HG03439 (cell line): ENCODE data around the gene CYP8B1.

Source experiments
- ATAC-seq: cut with Tn5 transposase; IDR thresholded peaks from one replicate; pipeline ENCODE4 v1.9.1; 2021; ENCODE audit warnings: mild to moderate bottlenecking, moderate library complexity; ENCODE audit not compliant: unreplicated experiment

Gene CYP8B1

GRCh38 chr3:42853739-42854302, 21.9 kb downstream of the CYP8B1 start:
- no peak for ATAC-seq

- no peak for ATAC-seq
These were observed 22.6 kb downstream of the CYP8B1 start for GRCh38 chr3:42853056-42853455.

GRCh38 chr3:42852441-42852840, 23.2 kb downstream of the CYP8B1 start:
- ATAC-seq: no peak

DNA sequence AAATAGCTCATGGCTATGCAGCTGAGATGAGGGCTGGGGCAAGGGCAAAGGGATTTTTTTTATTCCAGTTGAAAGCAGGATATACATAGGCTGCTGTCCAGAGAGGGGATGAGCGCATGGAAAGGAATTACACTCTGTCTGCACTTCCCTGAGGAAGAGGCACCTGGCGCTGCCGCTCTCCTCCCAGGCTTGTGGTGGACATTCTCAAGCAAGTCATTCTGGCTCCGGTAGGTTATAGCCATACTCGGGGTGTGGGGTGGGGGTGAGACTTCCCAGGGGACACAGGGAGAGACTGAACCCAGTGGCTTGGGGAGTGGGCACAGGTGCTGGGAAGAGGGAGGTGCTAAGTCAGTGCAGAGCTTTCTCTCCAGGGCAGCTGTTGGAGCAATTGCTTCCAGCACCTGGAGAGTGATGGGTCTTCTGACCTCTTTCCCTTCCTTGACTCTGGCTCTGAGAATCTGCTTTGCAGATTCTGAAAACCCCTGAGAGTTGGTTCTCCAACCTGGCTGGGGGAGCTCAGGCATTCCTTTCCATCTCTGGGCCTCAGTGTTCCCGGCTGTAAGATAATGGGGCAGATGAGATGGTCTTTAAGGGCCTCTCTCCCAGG, 24.3 kb downstream of the CYP8B1 start:
- no peak for ATAC-seq

GRCh38 chr3:42850263-42850662, 25.4 kb downstream of the CYP8B1 start:
- ATAC-seq: no peak

DNA sequence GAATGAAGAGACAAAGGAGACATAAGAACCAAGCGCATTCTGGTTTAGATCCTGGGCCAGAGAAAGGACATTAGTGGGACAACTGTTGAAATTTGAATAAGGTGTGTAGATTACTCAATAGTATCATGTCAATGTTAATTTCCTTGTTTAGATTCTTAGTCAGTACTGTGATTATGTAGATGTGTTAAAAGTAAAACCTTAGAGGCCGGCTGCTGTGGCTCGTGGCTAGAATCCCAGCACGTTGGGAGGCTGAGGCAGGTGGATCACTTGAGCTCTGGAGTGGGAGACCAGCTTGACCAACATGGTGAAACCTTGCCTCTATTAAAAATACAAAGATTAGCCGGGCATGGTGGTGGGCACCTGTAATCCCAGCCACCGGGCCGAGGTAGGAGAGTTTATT, 26.7 kb downstream of the CYP8B1 start:
- no peak for ATAC-seq

GRCh38 chr3:42847731-42848130, 27.9 kb downstream of the CYP8B1 start:
- ATAC-seq: no peak

DNA sequence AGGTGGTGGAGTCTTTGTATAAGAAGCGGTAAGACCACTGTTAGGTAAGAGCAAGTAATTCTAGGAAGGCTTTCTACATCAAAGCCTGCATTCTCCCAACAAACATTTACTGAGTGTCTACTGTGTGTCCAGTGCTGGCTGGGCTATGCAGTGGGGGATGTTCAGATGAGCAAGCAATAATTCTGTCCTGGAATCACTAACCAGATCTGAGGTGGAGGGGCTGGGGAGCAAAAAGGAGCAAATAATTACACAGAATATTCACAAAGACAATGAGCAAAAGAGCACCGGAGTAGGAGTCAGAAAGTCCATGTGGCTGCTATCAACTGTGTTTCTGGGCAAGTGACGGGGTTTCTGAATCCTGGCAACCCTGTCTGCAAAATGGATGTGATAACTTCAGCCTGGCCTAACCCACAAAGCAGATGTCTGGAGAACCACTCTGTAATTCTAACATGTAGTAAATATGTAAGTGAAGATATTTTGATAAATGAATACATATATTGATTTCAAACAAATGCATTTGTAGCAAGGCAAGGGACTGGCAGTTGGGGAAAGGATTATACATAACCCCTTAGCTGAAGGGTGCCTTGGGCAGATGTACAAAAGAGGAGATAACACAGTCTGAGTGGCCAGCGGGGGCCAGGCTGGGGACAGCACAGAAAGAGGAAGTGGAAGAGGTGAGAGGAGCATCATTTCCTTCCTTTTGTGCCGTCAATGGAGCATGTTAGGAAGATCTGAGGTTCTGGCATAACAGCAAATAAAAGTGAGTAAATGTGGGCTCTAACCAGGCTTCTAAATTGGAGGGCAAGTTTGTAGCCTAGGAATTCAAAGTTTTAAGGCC, 28.8 kb downstream of the CYP8B1 start:
- peak; percentile 69 for ATAC-seq

DNA sequence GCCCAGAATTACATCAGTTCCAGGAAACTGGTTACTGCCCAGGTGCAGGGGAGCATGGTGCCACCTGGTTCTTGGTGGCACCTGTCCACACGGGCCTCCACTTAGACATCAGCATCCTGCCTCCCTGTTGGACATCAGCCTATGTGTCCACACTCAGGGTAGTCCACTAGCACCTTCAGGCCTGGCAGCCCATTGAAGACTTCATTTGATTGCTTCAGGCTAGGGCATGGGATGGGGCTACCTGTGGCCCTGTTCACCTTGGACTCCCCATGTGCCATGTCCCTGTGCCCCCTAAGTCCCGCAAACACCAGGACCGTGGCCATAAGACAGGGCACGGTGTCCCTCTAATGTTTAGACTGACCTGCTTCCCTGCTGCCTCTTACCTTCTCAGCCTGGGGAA, 30.9 kb downstream of the CYP8B1 start:
- ATAC-seq: no peak

DNA sequence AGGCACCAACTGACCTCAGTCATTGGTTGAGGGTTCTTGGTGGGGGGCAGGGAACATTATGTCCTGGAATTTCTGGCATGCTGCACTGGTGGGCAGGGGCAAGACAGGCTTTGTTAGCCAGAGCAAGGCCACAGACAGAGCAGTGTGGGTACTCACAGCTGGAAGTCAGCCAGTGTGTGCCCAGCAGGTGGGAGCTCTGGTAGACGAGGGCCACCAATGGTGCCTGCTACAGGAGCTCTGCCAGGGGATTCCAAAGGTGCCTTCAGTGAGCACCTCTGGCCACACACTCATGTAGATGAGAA, 31.3 kb downstream of the CYP8B1 start:
- no peak for ATAC-seq

GRCh38 chr3:42843713-42844411, 31.8 kb downstream of the CYP8B1 start:
- no peak for ATAC-seq

DNA sequence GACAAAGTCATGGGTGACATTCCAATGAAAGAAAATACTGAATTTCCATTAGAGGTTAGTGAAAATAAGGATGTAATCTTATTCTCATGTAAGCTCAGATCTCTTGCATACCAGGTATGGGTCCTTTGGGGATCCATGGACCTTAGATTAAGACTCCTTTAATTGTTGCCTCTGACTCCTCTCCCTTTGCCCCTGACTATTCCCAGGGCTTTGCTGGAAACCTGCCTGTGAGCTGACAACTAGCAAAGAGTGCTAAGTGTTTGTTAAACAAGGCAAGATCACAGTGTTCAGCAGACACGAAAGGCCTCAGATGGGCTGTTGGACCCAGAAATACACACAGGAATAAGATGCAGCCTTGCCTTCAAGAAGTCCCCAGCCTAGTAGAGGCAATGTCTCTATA, 34.3 kb downstream of the CYP8B1 start:
- no peak for ATAC-seq

GRCh38 chr3:42839616-42840015, 36.1 kb downstream of the CYP8B1 start:
- peak; percentile 97 for ATAC-seq

DNA sequence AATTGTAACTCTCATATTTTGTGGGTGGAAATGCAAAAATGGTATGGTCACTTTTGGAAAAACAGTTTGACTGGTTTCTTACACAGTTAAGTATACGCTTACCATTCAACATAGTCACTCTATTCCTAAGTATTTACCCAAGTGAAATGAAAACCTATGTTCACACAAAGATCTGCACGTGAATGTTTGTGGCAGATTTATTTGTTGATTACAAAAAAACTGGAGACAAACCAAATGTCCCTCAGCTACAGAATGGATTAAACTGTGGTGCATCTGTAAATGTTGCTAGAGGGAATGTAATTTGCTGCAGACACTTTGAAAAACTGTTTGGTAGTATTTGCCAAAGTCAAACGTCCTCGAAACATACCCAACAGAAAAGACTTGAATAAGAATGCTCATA, 37.1 kb downstream of the CYP8B1 start:
- ATAC-seq: no peak

DNA sequence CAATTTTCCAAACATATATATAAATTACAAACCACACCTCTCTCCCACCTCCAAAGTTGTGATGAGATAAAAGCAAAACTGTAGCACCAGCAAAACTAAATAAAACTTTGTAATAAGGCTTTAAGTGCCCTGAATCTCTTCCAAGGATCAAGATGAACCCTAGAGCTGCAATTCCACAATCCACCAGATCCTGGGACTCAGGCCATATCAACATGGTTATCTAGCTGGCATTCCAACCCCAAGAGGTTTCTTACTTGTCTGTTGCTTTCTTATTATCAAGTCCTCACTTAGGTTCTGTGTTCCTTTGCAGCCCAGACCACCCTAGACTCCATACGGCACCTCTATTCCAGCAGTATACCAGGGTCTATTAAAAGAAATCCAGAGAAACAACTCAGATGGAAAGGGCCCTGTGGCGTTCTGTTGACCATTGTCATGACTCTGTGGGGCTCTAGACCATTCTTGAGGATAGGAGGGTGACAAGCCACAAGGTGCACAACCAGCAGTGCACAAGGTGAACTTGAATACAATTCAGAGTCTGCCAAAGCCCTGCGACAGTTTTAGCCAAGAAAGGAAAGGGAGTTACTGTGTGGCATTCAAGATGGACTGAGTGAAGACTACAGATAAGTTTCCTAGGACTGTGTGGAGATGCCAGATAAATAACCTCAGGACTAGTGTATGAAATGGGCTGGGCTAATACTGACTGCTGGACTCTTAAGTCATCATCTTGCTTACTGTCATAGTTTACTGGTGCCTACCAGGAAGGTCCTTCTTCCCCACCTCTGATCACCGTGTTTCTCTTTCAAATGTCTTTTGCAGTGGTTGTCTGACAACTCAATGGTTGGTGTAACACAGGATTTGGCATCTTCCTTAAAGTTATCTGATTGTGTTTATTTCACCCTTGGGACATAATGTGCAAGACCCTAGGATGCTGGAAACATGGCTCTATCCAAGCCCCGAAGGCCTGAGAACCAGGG, 39.2 kb downstream of the CYP8B1 start:
- no peak for ATAC-seq

GRCh38 chr3:42831321-42831713, 44.4 kb downstream of the CYP8B1 start:
- ATAC-seq: no peak

- no peak for ATAC-seq
These were observed 45.0 kb downstream of the CYP8B1 start for GRCh38 chr3:42830437-42831320.

DNA sequence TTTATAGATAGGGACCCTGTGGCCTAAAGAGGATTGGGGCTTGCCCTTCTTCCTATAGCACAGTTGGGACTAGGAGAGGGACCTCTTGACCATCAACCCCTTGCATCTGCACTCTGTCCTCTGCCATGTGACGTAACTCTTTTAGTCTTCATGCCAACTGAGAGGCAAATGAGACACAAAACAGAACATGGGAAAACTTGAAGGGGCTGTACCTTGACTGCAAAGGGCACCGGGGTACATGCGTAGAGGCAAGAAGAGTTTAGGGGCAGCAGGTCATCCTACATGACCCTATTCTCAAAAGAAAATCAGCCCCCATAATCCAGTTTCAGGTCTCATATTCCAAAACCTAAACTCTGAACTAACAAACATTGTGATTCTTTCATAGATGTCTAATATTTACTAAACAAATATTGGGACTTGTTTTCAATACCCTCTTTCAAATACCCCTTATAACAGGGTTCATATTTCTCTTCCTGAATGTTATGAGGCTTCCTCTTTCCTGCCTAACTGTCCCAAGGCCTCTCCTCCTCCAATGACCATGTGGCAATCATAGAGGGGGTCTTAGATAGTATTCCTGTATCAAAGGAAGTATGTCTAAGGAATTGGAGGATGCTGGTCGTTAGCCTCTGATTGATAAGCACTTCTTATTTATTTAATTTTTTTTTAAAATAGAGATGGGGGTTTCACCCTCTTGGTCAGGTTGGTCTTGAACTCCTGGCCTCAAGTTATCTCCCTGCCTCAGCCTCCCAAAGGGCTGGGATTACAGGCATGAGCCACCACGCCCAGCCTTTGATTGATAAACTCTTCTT, 45.8 kb downstream of the CYP8B1 start:
- ATAC-seq: no peak

GRCh38 chr3:42829083-42829627, 46.5 kb downstream of the CYP8B1 start:
- no peak for ATAC-seq
